GM04504 (cell line): Measurements from ENCODE around the gene MAK.
"Not testable (repeated sequence)": the region's sequence is repeated elsewhere in the genome, so short reads cannot be mapped to it uniquely, and the experiment has no call there.

Source experiments
- DNase-seq: peaks from one replicate; pipeline ENCODE4 v3.0.0-alpha.2; 2012; ENCODE audit warnings: low read depth

The MAK gene

GRCh38 chr6:10723567-10723881, 114.8 kb downstream of the MAK start:
- no peak for DNase-seq

DNA sequence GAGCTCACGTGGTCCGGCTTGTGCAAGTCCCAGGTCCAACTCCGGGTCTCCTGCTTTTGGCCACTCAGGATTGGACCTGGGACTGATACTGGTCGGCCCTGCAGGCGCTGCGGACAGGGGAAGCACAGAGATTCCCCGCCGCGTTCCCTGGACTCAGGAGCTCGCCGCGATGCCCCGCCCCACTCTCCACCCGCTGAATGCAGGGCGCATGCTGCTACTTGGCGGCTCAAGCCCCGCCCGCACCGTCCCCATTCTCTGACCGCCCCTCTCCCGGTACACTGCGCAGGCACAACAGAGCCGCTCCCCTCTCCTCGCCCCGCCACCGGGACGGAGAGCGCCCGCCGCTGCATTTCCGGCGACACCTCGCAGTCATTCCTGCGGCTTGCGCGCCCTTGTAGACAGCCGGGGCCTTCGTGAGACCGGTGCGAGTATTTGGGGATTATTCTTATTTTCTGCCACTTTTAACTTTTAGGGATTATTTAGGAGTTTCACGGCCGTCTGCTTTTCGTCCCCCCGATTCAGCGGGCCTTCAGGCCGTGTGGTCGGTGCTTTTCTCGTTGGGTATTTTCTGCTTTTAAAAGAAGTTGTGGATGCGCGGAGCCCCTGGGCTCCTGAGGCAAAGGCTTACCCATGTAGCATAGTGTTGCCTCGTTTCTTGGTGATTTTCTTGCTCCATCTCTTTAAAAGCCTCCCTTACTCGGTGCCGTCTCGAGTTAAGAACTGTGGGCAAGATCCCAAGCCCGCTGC, 115.3 kb downstream of the MAK start, which contains the start of gene TMEM14C:
Gene TMEM14C, plus strand, starts transcription at position 251 of the 747 bp plus-strand sequence. CDS start 1,544 bp downstream, outside the sequence.
- DNase-seq = peak; percentile 96

DNA sequence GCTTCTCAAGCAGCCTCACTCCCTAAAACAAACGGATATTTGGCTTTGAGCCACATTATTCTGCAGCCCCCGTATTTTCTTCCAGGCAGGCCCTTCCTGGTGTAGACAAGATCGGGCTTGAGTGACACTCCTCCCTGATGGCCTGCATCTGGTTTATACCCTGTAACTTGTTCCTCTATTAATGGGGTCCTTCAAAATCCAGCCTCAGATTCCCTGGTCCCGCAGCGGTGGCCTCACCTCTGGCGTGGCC, 115.8 kb downstream of the MAK start:
- DNase-seq = no peak

DNA sequence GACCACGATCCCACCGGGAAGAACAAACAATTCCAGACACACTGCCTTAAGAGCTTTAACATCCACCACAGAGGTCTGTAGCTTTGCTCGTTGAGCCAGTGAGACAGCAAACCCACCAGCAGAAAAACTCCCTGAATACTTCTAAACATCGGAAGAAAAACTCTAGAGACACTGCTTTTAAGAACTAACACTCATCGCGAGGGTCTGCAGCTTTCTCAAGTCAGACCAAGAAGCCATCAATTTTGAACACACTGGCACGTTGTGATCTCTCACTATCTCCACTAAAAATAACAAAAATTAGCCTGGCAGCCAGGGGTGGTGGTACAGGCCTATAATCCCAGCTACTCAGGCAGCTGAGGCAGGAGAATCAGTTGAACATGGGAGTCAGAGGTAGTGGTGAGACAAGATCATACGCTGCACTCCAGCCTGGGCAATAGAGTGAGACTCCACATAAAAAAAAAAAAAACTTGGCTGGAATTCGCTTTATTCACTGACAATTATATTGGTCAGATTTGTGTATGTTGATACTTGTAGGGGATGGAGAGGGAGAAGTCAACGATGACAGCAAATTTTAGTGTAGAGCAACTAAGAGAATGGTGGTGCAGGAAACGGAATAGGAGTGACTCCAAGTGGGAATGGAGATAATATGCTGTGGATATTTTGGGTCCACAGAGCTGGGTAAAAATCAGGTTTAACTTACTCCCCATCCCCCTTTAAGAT, 116.3 kb downstream of the MAK start:
- DNase-seq = no peak

DNA sequence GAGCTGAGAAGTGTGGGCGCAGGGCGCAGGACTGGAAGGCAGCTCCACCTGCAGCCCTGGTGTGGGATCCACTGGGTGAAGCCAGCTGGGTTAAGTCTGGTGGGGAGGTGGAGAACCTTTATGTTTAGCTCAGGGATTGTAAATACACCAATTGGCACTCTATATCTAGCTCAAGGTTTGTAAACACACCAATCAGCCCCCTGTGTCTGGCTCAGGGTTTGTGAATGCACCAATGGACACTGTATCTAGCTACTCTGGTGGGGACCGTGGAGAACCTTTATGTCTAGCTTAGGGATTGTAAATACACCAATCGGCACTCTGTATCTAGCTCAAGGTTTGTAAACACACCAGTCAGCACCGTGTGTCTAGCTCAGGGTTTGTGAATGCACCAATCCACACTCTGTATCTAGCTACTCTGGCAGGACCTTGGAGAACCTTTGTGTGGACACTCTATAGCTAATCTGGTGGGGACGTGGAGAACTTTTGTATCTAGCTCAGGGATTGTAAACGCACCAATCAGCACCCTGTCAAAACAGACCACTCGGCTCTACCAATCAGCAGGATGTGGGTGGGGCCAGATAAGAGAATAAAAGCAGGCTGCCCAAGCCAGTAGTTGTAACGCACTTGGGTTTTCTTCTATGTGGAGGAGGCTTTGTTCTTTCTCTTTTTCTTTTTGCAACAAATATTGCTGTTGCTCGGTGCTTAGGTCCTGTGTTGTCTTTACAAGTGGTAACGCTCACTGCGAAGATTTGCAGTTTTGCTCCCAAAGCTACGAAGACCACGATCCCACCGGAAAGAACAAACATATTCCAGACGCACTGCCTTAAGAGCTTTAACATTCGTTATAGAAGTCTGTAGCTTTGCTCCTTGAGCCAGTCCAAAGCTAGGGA, 117.1 kb downstream of the MAK start:
- not testable (repeated sequence) for DNase-seq

DNA sequence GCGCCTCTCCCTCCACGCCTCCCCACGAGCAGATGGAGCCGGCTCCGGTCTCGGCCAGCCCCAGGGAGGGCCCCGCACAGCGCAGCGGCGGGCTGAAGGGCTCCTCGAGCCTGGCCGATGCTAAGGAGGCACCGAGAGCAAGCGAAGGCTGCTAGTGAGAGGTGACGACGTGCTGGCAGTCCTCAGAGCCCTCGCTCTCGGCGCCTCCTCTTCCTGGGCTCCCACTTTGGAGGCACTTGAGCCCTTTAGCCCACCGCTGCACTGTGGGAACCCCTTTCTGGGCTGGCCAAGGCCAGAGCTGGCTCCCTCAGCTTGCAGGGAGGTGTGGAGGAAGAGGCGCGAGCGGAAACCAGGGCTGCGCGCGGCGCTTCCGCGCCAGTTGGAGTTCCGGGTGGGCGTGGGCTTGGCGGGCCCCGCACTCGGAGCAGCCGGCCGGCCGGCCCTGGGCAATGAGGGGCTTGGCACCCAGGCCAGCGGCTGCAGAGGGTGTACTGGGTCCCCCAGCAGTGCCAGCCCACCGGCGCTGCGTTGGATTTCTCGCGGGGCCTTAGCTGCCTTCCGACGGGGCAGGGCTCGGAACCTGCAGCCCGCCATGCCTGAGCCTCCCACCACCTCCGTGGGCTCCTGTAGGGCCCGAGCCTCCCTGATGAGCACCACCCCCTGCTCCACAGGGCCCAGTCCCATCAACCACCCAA, 117.9 kb downstream of the MAK start:
- DNase-seq = no peak

GRCh38 chr6:10719964-10720264, 118.4 kb downstream of the MAK start:
- no peak for DNase-seq

DNA sequence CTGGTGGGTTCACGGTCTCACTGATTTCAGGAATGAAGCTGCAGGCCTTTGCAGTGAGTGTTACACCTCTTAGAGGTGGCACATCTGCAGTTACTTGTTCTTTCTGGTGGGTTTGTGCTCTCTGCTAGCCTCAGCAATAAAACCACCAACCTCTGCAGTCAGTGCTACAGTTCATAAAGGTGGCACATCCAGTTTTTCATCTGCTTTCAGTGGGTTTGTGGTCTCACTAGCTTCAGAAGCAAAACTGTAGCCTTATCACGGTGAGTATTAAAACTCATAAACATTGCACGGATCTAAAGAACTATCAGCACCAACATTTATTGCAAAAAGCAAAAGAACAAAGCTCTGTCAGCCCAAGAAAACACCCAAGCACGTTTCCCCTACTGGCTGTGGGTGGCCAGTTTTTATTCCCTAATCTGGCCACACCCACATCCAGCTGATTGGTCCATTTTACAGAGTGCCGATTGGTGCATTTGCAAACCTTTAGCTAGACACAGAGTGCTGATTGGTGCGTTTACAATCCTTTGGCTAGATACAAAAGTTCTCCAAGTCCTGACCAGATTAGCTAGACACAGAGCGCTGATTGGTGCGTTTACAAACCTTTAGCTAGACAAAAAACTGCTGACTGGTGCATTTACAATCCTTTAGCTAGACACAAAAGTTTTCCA, 118.9 kb downstream of the MAK start:
- DNase-seq = no peak

DNA sequence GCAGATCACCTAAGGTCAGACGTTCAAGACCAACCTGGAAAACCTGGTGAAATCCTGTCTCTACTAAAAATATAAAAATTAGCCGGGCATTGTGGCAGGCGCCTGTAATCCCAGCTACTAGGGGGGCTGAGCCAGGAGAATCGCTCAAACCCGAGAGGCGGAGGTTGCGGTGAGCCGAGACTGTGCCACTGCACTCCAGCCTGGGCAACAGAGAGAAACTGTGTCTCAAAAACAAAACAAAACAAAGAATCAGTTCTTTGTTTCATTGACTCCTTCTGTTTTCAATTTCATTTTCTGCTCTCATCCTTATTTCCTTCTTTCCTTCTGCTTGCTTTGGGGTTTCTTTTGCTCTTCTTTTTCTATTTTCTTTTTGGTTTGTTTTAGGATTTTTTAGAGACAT, 124.4 kb downstream of the MAK start:
- no peak for DNase-seq
